CD4-positive, alpha-beta T cell treated with Interleukin-2 at 100 ng/mL for 4 hours (primary cell): ENCODE data around the gene PDAP1.
"Not testable (repeated sequence)": the region's sequence is repeated elsewhere in the genome, so short reads cannot be mapped to it uniquely, and the experiment has no call there.

Experiments
- DNase-seq: peaks from one replicate; pipeline ENCODE4 v3.0.0-alpha.2; 2020; ENCODE audit warnings: low spot score

The PDAP1 gene, protein sequence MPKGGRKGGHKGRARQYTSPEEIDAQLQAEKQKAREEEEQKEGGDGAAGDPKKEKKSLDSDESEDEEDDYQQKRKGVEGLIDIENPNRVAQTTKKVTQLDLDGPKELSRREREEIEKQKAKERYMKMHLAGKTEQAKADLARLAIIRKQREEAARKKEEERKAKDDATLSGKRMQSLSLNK

DNA sequence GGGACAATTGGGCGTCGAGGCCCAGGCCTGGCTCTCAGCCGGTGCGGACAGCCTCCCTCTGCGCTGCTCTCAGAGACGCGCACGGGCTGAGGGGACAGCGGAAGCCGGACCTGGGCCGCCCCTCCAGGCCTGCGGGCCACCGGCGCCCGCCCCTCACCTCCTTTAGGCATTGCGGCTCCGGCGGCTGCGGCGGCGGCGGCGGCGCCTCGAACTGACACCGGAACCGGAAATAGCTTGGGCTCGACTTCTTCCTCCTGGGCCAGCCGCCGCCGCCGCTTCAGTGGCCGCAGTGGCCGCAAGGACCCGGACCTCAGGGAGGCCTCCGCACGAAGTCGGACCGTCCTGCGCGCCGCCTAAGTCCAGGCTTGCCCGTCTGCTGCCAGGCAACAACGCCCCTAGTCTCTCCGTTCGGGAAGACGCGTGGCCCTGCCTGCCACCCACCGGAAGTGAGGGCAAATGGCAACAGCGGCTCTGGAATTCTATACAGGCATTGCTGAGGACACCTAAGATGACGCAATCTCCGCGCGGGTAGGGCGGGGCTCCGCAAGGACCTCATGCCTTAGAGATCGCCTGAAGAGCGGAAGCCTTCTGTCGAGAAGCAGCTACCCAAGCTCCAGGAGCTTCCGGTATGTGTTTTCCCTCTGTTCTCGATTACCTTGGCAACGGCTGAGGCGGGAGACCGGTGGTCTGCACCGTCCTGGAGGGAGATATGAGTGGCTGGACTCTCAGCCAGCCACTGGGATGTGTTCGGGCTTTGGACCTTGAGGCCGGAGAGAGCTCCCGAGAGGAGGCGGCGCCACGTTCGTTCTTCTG lies at the start of gene PDAP1, which contains the start of gene BUD31:
PDAP1 (minus strand) TSS at position 219 of the 813 bp plus-strand sequence; CDS start at position 170, 49 bp downstream.
BUD31 (plus strand) TSS at position 591 of the 813 bp plus-strand sequence. CDS start 2,124 bp downstream, outside the sequence.
- peak; percentile 98 for DNase-seq

DNA sequence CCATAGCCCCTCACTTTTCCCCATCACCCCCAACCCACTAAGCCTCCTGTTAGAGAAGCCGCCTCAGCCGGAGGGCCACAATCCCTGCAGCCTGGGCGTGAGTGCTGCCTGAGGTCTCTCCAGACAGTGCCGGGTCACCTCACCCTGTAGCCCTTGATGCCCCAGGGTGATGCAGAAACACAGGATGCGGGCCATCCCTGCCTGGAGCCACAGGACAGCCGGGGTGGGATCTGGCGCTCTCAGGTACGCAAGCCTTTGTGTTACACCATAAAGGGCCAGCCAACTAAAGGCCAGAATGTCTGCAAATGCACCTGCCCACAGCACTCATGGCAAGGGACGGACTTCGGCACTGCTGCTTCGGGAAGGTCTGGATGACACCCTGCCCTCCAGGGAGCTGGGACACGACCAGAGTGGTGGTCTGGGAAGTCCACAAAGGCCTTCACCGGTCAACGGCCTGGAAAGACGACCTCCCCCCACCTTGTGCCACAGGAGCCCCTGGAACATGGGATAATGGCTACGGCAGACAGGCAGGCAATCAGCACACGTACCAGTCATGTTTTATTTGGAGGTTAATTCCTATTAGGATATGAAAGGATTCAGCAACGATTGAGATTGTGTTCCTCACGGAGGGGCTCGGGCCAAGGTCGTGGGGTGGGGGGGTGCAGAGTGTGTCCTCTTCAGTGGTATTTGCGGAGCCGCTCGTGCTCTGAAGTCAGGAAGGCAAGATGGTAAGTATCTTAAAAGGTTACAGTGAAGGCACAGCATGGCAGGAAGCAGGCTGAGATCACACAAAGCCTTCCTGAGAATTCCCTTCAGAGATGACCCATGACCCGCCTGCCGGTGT lies 49.5 kb upstream of the PDAP1 start:
- no peak for DNase-seq

DNA sequence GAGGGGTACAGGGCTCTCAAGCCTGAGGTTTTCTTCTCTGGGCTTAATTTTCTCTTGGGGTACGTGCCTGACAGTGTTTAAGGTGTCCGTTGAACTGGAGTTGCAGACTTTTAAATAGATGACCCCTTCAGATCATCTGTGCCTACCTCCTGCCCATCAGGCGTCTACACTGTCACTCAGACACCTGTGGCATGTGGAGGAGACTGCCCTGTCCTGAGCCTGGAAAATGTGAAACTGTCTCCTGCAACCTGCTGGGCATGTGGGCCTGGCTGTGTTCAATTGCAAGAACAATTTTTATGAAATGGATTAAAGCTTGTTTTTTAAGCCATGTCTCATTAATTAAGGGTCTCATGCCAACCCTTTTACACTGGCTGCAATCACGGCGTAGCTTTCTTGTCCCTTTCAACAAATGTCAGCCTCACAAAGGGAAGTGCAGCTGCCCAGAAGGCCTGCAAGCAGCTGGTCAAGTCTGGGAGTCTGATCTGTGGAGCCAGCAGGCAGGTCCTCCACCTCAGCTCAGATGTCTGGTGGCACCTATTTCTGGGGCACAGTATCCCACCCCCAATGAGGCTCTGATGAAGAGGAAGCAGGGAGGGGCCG lies 48.8 kb upstream of the PDAP1 start:
- DNase-seq = no peak

DNA sequence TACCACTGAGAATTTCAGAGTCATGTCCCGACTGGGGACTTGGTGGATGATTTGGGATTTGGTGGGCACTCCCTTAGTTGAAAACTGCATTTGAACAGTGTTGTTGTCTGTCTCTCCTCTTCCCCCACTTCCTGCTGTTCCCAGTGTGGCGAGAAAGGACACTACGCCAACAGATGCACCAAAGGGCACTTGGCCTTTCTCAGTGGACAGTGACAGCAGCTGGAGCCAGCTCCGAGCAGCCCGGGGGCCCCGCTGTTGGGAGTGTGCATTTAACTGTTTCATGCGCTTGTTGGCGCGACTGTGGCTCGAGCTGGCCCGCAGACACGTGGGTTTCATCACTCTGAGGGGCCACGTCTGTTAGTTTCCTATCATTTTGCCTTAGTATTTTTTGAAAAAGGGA lies 47.9 kb upstream of the PDAP1 start:
- no peak for DNase-seq

DNA sequence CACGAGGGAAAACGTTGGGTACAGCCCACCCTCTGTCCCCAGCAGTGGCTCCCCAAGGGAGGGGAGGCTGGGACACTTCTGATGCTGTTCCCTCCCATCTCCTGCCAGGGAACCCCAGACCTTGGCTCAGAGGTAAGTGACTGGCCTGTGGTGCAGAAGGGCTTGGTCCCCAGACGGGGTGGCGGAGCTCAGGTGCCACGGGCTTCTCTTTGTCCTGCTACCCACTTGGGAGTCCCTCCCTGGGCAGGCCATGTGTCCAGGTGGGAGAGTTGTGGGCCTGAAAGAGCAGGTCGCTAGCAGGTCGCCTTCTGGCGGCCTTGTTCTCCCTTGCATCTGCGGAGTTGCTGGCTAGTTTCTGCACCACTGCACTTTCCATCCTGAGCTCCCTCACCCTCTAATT lies 47.5 kb upstream of the PDAP1 start:
- DNase-seq = no peak

DNA sequence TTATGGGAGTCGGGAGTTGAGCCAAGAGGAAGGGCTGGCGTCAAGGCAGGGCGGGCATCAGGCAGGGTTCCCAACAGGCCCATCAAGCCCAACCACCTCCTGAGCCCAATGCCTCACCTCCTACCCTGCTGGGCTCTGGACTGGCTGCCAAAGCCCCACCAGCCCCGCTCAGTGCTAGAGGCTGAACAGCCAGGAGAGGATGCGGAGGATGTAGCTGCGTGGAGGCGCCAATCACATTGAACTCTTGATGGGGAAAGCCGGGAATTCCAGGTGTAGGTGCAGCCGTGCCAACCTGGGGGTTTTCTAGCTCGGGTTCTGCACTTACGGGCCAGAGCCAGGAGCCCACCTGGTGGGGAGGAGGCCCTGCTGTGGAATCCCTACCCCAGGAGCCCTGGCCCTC lies 44.7 kb upstream of the PDAP1 start:
- DNase-seq = no peak

DNA sequence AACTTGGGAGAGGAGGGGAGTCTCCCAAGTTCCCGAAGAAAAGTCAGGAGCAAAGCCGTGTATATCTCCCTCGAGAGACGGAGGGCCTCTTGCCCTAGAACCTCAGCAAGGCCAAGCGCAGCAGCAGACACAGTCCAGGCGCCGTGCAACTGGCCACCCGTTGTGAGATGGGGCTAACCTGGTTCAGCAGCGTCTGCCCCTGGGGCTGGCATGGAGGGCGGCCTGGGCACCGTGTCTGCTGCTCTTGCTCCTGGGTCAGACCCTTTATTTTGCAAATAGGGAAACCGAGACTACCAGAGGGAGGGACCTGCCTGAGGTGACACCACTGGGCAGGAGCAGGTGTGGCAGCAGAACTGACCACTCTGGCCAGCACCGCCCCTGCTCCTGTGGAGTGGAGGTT lies 44.1 kb upstream of the PDAP1 start:
- no peak for DNase-seq

DNA sequence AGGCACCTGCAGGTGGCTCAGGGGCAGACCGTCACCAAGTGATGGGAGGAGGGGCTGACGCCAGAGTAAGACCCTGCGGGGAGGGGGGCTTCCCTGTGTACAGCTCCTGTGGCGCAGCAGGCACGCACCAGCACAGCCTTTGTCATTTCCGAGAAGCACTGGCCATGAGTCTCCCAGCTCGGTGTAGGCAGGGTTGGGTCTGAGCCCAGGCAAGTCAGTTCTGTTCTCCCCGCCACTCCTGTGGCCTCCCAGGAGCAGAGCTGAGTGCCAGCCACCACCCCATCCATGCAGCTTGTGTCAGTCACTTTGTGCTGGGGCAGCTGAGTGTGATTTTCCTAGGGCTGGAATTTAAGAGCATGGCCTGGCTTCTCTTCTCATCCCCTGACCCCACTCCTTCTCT lies 43.5 kb upstream of the PDAP1 start:
- no peak for DNase-seq

DNA sequence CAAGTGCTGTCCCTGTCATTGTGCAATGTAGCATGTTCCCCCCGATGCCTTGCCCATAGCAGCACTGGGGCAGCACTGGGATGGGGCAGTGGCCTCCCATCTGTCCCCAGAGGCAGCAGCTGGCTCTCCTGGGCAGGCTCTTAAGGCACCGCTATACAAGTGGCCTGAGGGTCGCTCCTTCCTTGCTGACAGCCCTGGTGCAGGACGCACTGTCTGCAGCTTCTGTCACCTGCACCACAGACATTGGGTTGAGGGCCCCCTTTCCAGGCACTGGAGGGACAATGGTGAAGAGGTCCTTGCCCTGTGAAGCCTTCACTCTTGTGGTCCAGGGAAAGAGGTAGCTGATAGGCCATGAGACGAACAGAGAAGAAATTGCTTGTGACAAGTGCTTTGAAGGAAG lies 40.9 kb upstream of the PDAP1 start:
- DNase-seq = no peak

DNA sequence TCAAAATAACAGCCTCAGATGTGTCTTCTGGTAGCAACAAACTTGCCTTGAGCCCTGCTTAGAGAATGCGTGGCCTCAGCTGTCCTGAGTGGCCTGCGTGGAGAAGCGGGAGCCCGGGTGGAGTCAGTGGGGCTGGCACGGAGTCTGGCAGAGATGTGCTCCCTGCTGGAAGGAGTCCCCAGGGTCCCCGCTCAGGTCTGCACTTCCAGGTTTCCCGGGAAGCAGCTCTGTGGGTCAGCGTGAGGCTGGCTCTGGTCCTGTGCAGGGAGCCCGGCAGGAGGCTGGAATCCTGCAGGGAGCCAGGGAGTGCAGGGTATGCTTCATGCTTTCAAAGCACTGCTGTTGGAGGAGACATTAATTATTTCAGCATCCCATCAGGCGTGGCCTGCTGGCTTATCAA lies 40.5 kb upstream of the PDAP1 start:
- no peak for DNase-seq

DNA sequence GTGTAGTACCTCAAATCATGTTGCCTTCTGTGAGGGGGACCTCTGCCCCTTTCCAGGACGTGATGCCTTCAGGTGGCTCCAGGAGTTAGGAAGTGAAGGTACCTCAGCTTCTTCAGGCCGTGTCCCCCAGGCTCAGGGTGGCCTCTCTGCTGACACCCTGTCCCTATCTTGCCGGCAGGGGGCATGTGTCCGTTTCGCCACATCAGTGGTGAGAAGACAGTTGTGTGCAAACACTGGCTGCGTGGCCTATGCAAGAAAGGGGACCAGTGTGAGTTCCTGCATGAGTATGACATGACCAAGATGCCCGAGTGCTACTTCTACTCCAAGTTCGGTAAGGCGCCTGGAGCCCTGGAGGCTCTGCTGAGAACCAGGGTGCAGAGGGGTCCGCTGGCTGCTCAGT lies 39.5 kb upstream of the PDAP1 start:
- DNase-seq = no peak

DNA sequence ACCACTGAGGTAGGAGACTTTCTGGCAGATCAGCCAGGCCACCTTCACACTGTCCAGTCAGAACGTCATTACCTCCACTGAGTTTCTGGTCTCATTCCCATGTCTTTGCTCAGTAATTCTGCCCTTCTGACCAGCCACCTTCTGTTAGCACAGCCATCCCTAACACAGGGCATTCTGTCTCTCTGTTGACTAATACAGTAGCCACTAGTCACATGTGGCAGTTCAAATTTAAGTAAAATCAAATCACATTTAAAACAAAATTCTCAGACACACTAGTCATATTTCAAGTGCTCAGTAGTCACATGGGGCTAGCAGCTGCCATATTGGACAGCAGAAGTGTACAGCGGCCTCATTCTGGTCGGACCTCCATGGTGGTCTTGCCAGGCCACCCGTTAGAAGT lies 37.7 kb upstream of the PDAP1 start:
- DNase-seq = no peak

DNA sequence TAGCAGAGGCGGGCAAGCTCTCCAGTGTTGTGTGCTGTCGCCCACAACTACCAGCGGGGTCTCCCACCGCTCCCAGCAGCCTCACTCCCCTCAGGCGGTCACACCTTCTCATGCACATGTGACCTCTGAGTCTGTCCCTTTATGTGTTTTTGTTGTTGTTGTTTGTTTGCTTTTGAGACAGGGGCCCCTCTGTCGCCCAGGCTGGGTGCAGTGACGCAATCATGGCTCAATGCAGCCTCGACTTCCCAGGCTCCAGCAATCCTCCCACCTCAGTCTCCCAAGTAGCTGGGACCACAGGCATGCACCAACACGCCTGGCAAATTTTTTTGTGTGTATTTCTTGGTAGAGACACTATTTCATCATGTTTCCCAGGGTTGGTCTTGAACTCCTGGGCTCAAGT lies 31.8 kb upstream of the PDAP1 start:
- no peak for DNase-seq

DNA sequence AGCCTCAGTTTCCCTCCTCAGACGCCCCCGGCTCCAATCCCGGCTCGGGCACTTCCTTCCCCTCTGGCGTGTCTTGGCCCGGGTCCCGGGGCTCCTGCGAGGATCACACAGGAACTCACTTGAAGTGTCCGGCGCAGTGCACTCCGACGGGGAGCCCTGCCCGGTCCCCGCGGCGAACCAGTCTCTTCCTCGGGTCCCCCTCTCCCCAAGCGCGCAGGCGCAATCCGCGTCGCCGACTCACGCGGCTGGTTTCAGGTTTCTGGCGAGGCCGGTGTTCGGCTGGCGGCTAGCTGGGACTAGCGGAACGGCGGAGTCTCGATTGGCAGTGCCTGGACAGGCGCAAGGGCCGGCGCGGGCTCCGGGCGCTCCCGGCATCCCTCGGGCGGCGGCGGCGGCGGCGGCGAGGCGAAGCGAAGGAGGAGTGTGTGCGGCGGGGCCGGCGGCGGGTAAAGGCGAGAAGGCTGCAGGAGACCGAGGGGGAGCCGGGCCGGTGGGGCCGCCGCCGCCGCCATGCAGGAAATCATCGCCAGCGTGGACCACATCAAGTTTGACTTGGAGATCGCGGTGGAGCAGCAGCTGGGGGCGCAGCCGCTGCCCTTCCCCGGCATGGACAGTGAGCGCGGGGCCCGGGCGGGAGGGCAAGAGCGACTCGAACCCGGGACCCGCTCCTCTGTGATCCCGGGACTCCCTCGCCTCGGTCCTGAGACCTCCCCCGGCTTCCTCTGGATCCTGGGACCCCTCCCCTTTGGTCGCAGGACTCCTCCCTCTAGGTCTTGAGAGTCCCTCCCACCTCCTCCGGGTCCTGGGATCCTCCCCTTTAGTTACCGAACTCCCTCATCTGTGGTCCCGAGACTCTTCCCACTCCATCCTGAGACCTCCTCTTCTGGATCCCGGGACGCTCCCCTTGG lies 30.4 kb upstream of the PDAP1 start, which contains the start of the genes CPSF4 and PTCD1:
CPSF4 (plus strand) TSS at position 371 of the 908 bp plus-strand sequence; CDS start at position 511, 140 bp downstream.
PTCD1 (minus strand) TSS at position 226 of the 908 bp plus-strand sequence. CDS start 3,556 bp downstream, outside the sequence.
- DNase-seq = peak; percentile 93

DNA sequence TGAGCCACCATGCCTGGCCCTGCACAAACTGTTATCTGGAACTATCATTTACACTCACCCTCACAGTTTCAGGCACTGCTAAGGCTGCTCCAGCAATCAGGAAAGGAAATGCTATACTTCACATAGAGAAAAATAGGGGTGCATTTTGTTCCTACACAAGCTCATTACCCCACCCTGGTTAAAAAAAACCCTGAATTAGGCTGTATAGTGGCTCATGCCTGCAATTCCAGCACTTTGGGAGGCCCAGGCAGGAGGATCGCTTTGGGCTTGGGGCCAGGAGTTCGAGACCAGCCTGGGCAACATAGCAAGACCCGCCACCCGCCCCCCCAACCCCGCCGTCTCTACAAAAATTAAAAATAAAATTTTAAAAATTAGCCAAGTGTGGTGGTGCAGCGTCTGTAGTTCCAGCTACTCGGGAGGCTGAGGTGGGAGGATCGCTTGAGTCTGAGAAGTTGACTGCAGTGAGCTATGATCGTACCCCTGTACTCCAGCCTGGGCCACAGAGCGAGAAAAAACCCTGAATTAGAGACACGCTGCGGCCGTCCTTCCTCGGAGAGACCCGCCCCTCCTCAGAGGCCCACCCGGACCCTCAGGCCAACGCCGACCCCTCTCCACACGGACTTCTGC lies 29.7 kb upstream of the PDAP1 start:
- no peak for DNase-seq

DNA sequence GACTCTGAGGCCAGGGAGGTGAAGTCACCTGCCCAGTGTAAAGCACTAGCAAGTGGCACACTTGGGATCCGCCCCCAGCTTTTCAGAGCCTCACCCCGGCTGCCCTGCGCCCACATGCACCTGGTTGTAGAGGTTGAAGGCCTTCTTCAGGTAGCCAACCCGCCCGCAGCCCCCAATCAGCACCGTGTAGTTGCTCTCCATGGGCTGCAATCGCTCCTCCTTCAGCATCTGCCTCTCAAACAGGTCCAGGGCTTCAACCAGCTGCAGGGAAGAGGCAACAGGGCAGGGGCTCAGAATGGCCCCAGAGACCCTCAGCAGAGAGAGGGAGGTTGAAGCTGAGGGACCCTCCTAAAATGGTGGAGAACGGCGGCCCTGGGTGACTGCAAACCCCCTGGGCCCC lies 24.8 kb upstream of the PDAP1 start:
- no peak for DNase-seq

DNA sequence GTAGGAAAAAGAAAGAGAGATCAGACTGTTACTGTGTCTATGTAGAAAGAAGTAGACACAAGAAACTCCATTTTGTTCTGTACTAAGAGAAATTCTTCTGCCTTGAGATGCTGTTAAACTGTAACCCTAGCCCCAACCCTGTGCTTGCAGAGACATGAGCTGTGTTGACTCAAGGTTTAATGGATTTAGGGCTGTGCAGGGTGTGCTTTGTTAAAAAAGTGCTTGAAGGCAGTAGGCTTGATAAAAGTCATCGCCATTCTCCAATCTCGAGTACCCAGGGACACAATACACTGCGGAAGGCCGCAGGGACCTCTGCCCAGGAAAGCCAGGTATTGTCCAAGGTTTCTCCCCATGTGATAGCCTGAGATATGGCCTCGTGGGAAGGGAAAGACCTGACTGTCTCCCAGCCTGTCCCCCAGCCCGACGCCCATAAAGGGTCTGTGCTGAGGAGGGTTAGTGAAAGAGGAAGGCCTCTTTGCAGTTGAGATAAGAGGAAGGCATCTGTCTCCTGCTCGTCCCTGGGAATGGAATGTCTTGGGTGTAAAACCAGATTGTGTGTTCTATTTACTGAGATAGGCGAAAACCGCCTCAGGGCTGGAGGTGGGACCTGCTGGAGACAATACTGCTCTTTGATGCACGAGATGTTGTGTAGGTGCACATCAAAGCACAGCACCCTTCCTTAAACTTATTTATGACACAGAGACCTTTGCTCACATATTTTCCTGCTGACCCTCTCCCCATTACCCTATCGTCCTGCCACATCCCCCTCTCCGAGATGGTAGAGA lies 23.6 kb upstream of the PDAP1 start:
- DNase-seq = not testable (repeated sequence)

DNA sequence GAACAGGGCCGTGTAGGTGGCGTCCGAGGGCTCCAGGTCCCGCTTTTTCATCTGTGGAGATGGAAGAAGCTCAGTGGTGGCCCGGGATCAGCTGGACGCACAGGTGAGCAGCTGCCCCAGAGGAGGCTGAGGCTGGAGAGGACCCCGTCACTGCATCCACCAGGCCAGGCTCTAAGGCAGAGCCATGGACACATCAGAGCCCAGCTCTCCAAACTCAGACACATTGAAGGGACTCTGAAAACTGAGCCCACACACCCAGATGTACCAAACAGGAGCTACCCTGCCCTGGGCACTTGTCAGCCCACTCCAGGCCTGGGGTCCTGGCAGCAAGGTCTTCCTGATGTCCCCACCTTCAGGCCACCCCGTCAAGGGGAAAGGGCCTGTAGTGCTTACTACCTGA lies 21.4 kb upstream of the PDAP1 start:
- DNase-seq = no peak

DNA sequence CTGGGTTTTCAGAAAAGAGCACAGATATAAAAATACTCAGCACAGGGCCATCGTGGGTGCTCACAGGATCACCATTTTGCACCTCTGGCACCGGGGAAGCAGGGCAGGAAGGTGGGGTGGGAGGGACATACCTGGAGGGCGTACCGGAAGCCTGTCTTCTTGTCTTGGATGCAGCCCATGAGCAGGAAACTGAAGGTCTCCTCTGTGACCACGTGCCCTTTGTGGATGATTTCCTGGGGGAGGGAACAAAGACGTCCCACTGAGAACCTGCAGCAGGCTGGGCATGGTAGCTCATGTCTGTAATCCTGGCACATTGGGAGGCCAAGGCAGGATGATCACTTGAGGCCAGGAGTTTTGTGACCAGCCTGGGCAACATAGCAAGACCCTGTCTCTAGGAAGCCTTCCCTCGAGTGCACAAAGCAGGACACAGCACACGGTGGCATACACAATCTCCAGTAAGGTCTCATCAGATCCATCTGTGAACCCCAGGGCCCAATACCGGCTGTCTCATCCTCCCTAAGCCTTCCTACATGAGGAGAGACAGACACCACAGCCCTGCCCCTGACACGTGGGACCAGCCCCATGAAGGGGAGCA lies 20.7 kb upstream of the PDAP1 start:
- DNase-seq = no peak
